ENCODE data around the gene AP1S1.

Gene AP1S1

DNA sequence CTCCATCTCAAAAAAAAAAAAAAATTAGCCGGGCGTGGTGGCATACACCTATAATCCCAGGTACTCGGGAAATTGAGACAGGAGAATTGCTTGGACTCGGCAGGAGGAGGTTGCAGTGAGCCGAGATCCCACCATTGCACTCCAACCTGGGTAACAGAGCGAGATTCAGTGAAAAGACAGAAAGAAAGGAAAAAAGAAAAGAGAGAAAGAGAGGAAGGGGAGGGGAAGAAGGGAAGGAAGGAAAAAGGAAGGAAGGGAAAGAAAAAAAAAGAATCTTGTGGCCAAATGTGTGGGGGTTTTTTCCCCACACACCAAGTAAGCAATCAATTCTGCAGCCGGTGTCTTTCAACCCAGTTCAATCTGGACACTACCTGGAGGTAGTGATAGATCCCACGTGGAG lies 34.8 kb downstream of the AP1S1 start:
- Histone ChIP-seq H3K9me2 (replicated peaks; ENCODE audit: insufficient read depth, low read length) (no peaks in the 10 kb centered on the region), H3K9ac (ENCODE audit: low read length) (no peak overlapping the region), H3F3A (ENCODE audit: insufficient read depth, low read length) (no peaks in the 10 kb centered on the region), H3K79me2 (ENCODE audit: low read length) (no peaks in the 10 kb centered on the region), H3K4me1 (ENCODE audit: low read length) (no peaks in the 10 kb centered on the region), H3K36me3 (replicated peaks; ENCODE audit: insufficient read depth, low read length) (no peaks in the 10 kb centered on the region), H4K20me1 (ENCODE audit: insufficient read depth, low read length) (no peaks in the 10 kb centered on the region), H3K9me3 (replicated peaks; ENCODE audit: insufficient read depth, low read length) (no peaks in the 10 kb centered on the region), H3K4me3 (ENCODE audit: low read length) (no peak overlapping the region), H3K27me3 (replicated peaks; ENCODE audit: insufficient read depth, low read length) (peaks cover 85% of the 10 kb centered on the region), H2AFZ (ENCODE audit: low read length) (no peak overlapping the region), H3K4me2 (ENCODE audit: low read depth, low read length) (no peak overlapping the region), H3K27ac (ENCODE audit: low read length) (no peak overlapping the region)
- TF ChIP-seq EZH2 (optimal IDR thresholded peaks at IDR 0.05; ENCODE audit: low read depth, low read length) = no peak
- TF ChIP-seq CTCF (IDR thresholded peaks at IDR 0.05; ENCODE audit: low read length) = no peak
- no peak for TF ChIP-seq EZH2phosphoT487 (IDR thresholded peaks at IDR 0.05; ENCODE audit: low read length)
- no peak for DNase-seq

- Histone ChIP-seq H3K79me2 (ENCODE audit: low read length) (no peaks in the 10 kb centered on the region), H3K27me3 (replicated peaks; ENCODE audit: insufficient read depth, low read length) (peaks cover 84% of the 10 kb centered on the region), H3K27ac (ENCODE audit: low read length) (no peak overlapping the region), H4K20me1 (ENCODE audit: insufficient read depth, low read length) (no peaks in the 10 kb centered on the region), H3K9me3 (replicated peaks; ENCODE audit: insufficient read depth, low read length) (no peaks in the 10 kb centered on the region), H3F3A (ENCODE audit: insufficient read depth, low read length) (no peaks in the 10 kb centered on the region), H3K4me1 (ENCODE audit: low read length) (no peaks in the 10 kb centered on the region), H3K4me3 (ENCODE audit: low read length) (no peak overlapping the region), H2AFZ (ENCODE audit: low read length) (no peak overlapping the region), H3K36me3 (replicated peaks; ENCODE audit: insufficient read depth, low read length) (no peaks in the 10 kb centered on the region), H3K9ac (ENCODE audit: low read length) (no peak overlapping the region), H3K9me2 (replicated peaks; ENCODE audit: insufficient read depth, low read length) (no peaks in the 10 kb centered on the region), H3K4me2 (ENCODE audit: low read depth, low read length) (no peak overlapping the region)
- TF ChIP-seq EZH2phosphoT487 (IDR thresholded peaks at IDR 0.05; ENCODE audit: low read length) (no peak), EZH2 (optimal IDR thresholded peaks at IDR 0.05; ENCODE audit: low read depth, low read length) (no peak), CTCF (IDR thresholded peaks at IDR 0.05; ENCODE audit: low read length) (no peak)
- no peak for DNase-seq
These were observed 41.6 kb downstream of the AP1S1 start for GRCh38 chr7:101195884-101196283.

GRCh38 chr7:101197991-101198390 lies 43.7 kb downstream of the AP1S1 start:
- H3K9ac ChIP-seq (ENCODE audit: low read length) = no peak overlapping the region
- no peak overlapping the region for H3K4me2 ChIP-seq (ENCODE audit: low read depth, low read length)
- no peaks in the 10 kb centered on the region for H3K4me1 ChIP-seq (ENCODE audit: low read length)

More at GRCh38 chr7:101197991-101198390, 43.7 kb downstream of the AP1S1 start:
- H3K79me2 ChIP-seq (ENCODE audit: low read length) = no peaks in the 10 kb centered on the region
- TF ChIP-seq CTCF (IDR thresholded peaks at IDR 0.05; ENCODE audit: low read length) (no peak), EZH2 (optimal IDR thresholded peaks at IDR 0.05; ENCODE audit: low read depth, low read length) (no peak), EZH2phosphoT487 (IDR thresholded peaks at IDR 0.05; ENCODE audit: low read length) (no peak)
- no peaks in the 10 kb centered on the region for H4K20me1 ChIP-seq (ENCODE audit: insufficient read depth, low read length)
- no peaks in the 10 kb centered on the region for H3K9me2 ChIP-seq (replicated peaks; ENCODE audit: insufficient read depth, low read length)
- DNase-seq = no peak
- no peak overlapping the region for H2AFZ ChIP-seq (ENCODE audit: low read length)
- no peak overlapping the region for H3K4me3 ChIP-seq (ENCODE audit: low read length)
- peaks cover 91% of the 10 kb centered on the region for H3K27me3 ChIP-seq (replicated peaks; ENCODE audit: insufficient read depth, low read length)
- H3F3A ChIP-seq (ENCODE audit: insufficient read depth, low read length) = no peaks in the 10 kb centered on the region
- H3K36me3 ChIP-seq (replicated peaks; ENCODE audit: insufficient read depth, low read length) = no peaks in the 10 kb centered on the region
- no peaks in the 10 kb centered on the region for H3K9me3 ChIP-seq (replicated peaks; ENCODE audit: insufficient read depth, low read length)
- H3K27ac ChIP-seq (ENCODE audit: low read length) = no peak overlapping the region
